Camera-type eye (tissue), 1 donor: ENCODE results near the gene MAP1LC3A. TPM values are rescaled to one million over a fixed set of nuclear protein-coding genes. Genes with fewer than 3 reads are reported as not detected.

Source experiments
- total RNA-seq: library from RNA; depleted of rRNA; stranded (reverse); fragments of >200 nt; gene quantifications from one replicate; pipeline ENCODE4 v1.2.3, GENCODE V29; 2014

The MAP1LC3A gene
- total RNA-seq, result 43.0 TPM

DNA sequence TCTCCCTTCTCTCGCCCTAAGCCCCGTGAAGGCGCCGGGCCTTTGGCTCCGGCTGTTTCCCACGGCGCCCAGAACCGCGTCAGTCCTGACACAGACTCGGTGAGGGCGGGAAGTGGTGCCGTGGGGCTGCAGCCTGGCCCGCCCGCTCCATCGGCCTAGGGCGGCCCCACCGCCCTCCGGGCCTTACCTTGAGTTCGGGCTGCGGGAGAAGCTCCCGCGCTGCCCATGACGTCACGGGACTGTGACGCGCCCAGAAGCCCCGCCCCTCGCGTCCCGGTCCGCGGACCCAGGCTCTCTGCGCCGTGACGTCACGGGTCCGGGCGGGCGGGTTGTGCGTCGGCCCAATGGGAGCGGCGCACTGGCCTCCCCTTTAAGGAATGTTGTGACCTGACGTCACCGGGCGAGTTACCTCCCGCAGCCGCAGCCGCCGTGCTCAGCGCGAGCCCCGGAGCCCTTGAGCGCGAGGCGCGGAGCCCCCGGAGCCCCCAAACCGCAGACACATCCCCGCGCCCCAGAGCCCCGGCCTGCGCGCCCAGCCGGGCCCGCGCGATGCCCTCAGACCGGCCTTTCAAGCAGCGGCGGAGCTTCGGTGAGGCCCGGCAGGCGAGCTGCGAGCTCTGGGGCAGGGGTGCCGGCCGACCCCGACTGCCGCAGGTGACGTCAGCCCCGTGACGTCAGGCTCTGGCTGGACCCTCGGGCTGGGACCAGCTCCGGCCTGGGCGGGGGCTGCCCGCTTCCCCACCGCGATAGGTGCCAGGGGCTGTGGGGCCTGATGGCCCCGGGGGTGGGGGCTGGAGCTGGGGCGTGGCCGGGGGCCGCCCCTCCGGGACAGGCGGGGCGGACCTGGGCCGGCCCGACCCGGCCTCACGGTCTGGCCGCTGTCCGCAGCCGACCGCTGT, at the start of gene MAP1LC3A:
TSS of gene MAP1LC3A (plus strand) at position 399 of the 899 bp plus-strand sequence. CDS start at position 550, 151 bp downstream.

DNA sequence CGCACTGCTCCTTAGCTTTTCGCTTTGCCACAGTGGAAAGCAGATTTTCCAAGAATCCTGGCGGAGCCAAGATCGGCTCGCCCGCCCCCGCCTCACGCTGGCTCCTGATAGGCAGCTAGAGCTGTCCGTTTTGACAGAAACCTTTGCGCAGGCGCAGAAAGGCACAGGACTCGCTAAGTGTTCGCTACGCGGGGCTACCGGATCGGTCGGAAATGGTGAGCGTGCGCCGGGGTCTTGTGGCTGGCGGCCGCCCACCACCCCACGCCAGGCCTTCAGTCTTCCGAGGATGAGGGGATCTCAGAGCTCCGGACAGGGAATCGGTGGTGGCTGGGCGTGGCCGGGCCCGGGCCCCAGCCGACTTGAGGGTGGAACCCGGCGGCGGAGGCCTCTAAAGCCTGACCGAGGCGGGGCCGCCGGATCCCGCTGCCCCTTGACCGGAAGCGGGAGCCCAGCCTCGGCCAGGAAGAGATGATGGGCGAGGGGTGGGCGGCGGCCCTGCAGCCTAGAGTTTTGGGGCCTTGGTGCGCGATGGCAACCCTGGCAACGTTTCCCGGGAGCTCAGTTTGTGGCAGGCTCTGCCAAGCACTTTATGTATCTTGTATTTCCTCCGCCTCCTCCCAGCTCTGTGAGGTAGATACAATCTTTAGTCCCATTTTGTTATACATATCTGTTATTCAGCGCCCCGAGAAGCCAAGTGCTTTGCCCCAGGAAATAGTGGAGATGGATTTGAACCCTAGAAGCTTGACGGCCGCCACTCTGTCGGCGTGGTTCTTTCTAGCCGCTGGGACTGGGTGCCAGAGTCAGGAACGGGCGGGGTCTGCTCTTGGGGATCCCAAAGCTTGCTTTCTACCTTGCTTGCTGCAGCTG, 42.0 kb upstream of the MAP1LC3A start, which contains the start of gene DYNLRB1:
TSS of gene DYNLRB1 (plus strand) at position 176 of the 867 bp plus-strand sequence. CDS start at position 213, 37 bp downstream.

Other genes starting within 250 kb of the MAP1LC3A start
- 97.3 TPM for gene ITCH, start 195.4 kb upstream of the MAP1LC3A start, total RNA-seq
- gene DYNLRB1, start 42.3 kb upstream of the MAP1LC3A start, total RNA-seq, result 43.7 TPM
- gene PIGU, start 118.4 kb downstream of the MAP1LC3A start, total RNA-seq, result 21.3 TPM
- gene TP53INP2, start 145.6 kb downstream of the MAP1LC3A start, total RNA-seq, result 13.9 TPM